Activated B cell treated with CpG ODN at 0.5 μM for 24 hours (primary cell): Measurements from ENCODE around the gene EPS15. TPM values are rescaled to one million over a fixed set of nuclear protein-coding genes. Genes with fewer than 3 reads are reported as not detected.

ENCODE experiments used
- ATAC-seq: fragments of 200-7000 bp; cut with Tn5 transposase; one replicate; pipeline ENCODE4 v1.10.0; 2021; ENCODE audit warnings: low read depth, mild to moderate bottlenecking, moderate library complexity
- CTCF ChIA-PET: fragments of 350-600 bp; sonication (Branson Sonifier 250); formaldehyde crosslinking; loops from one replicate; lab custom pipeline; 2021; ENCODE audit warnings: antibody characterized with exemption; lab: Charles Lee
- POLR2A ChIA-PET: fragments of 350-600 bp; sonication (Branson Sonifier 250); formaldehyde crosslinking; loops from one replicate; lab custom pipeline; 2021; ENCODE audit warnings: antibody characterized with exemption; lab: Charles Lee
- DNase-seq: peaks from one replicate; pipeline ENCODE4 v3.0.0; 2022
- H3K27ac Mint-ChIP-seq: one replicate; pipeline ENCODE4 v1.8.0; 2020; ENCODE audit warnings: mixed read lengths
- H3K27me3 Mint-ChIP-seq: one replicate; pipeline ENCODE4 v1.8.0; 2021; ENCODE audit warnings: mixed read lengths
- H3K36me3 Mint-ChIP-seq: one replicate; pipeline ENCODE4 v1.8.0; 2021; ENCODE audit warnings: low read depth, mixed read lengths
- H3K4me1 Mint-ChIP-seq: one replicate; pipeline ENCODE4 v1.8.0; 2021; ENCODE audit warnings: mixed read lengths
- H3K4me3 Mint-ChIP-seq: one replicate; pipeline ENCODE4 v1.8.0; 2020; ENCODE audit warnings: mild to moderate bottlenecking, mixed read lengths
- H3K9me3 Mint-ChIP-seq: one replicate; pipeline ENCODE4 v1.8.0; 2020; ENCODE audit warnings: mixed read lengths
- CTCF ChIP-seq: fragments of 200-600 bp; IDR thresholded peaks from one replicate; pipeline ENCODE4 v1.8.0; 2022; ENCODE audit warnings: antibody characterized with exemption, mild to moderate bottlenecking
- intact Hi-C: fragments of 100-400 bp; cut with micrococcal nuclease; formaldehyde crosslinking; loops from one replicate; pipeline ENCODE4 v1.15.1; 2024
- total RNA-seq: library from RNA; stranded (reverse); gene quantifications from 2 replicates; pipeline ENCODE4 v1.2.3, GENCODE V29; 2022

Gene EPS15
- total RNA-seq, 1 donor from 2014 or later, result 150 TPM

- no peak for DNase-seq
- Mint-ChIP-seq H3K4me3 (peak overlapping the region; percentile 76), H3K36me3 (peaks cover 13% of the 10 kb centered on the region), H3K4me1 (peaks cover 48% of the 10 kb centered on the region), H3K9me3 (no peaks in the 10 kb centered on the region), H3K27me3 (no peaks in the 10 kb centered on the region), H3K27ac (peak overlapping the region; percentile 70)
- CTCF ChIA-PET, result interaction anchor here (1.0 to 1.3 kb wide), 2 partner anchors 15 to 249 kb away, joined by 3 read pairs; no protein-coding TSS in a partner anchor
- POLR2A ChIA-PET, result interaction anchor here (0.6 to 5.2 kb wide), 11 partner anchors 10 to 210 kb away, joined by 3 to 88 read pairs (median 9); no protein-coding TSS in a partner anchor
- ATAC-seq, result no peak
- intact Hi-C loops, result loop anchor here (1.0 to 5.0 kb wide), 9 partner anchors 15 to 358 kb away; partner anchors contain the start of genes NRDC, OSBPL9 and RNF11
- no peak for TF ChIP-seq CTCF
These were observed 1.0 kb upstream of the EPS15 start for GRCh38 chr1:51519865-51520699.

- CTCF ChIA-PET, result interaction anchor here (0.6 to 1.0 kb wide), 4 partner anchors 9 to 17 kb away, joined by 3 to 5 read pairs (median 4); no protein-coding TSS in a partner anchor
- no peak for TF ChIP-seq CTCF
- ATAC-seq (peak; percentile 51), DNase-seq (no peak)
- H3K4me3 Mint-ChIP-seq, result peak overlapping the region; percentile 97
- H3K27ac Mint-ChIP-seq, result peak overlapping the region; percentile 87
- peaks cover 60% of the 10 kb centered on the region for H3K4me1 Mint-ChIP-seq
- intact Hi-C loops, result loop anchor here (1.0 to 5.0 kb wide), 10 partner anchors 12 to 360 kb away; partner anchors contain the start of genes NRDC, OSBPL9 and RNF11
- no peaks in the 10 kb centered on the region for H3K27me3 Mint-ChIP-seq
- H3K36me3 Mint-ChIP-seq, result peaks cover 13% of the 10 kb centered on the region
- POLR2A ChIA-PET, result interaction anchor here (1.0 to 5.2 kb wide), 13 partner anchors 9 to 211 kb away, joined by 3 to 88 read pairs (median 9); no protein-coding TSS in a partner anchor
- H3K9me3 Mint-ChIP-seq, result no peaks in the 10 kb centered on the region
These were observed 449 bp downstream of the EPS15 start for GRCh38 chr1:51518586-51519047.

- ChIA-PET POLR2A (interaction anchor here (1.0 to 5.2 kb wide), 11 partner anchors 8 to 96 kb away, joined by 3 to 88 read pairs (median 10); no protein-coding TSS in a partner anchor), CTCF (interaction anchor here (0.6 to 1.0 kb wide), 3 partner anchors 9 to 17 kb away, joined by 3 to 4 read pairs (median 4); no protein-coding TSS in a partner anchor)
- Mint-ChIP-seq H3K9me3 (no peaks in the 10 kb centered on the region), H3K27ac (peak overlapping the region; percentile 87), H3K4me3 (peak overlapping the region; percentile 97), H3K36me3 (peaks cover 13% of the 10 kb centered on the region), H3K27me3 (no peaks in the 10 kb centered on the region), H3K4me1 (peaks cover 63% of the 10 kb centered on the region)
- intact Hi-C loops, result loop anchor here (1.0 to 5.0 kb wide), 5 partner anchors 12 to 281 kb away; partner anchors contain the start of gene RNF11
- peak; percentile 6 for ATAC-seq
- TF ChIP-seq CTCF, result no peak
- peak; percentile 25 for DNase-seq
These were observed 957 bp downstream of the EPS15 start for GRCh38 chr1:51518033-51518585.

GRCh38 chr1:51517361-51518032, 1.6 kb downstream of the EPS15 start:
- no peak for TF ChIP-seq CTCF
- no peaks in the 10 kb centered on the region for H3K9me3 Mint-ChIP-seq
- DNase-seq (no peak), ATAC-seq (no peak)
- peaks cover 69% of the 10 kb centered on the region for H3K4me1 Mint-ChIP-seq
- no peaks in the 10 kb centered on the region for H3K27me3 Mint-ChIP-seq
- peak overlapping the region; percentile 97 for H3K4me3 Mint-ChIP-seq
- CTCF ChIA-PET, result interaction anchor here (1.0 kb wide), 1 partner anchor 11 kb away, joined by 4 read pairs; no protein-coding TSS in a partner anchor
- POLR2A ChIA-PET, result interaction anchor here (0.6 to 5.2 kb wide), 9 partner anchors 12 to 212 kb away, joined by 3 to 88 read pairs (median 12); no protein-coding TSS in a partner anchor
- intact Hi-C loops, result loop anchor here (1.0 to 5.0 kb wide), 5 partner anchors 11 to 280 kb away; partner anchors contain the start of gene RNF11
- H3K36me3 Mint-ChIP-seq, result peaks cover 13% of the 10 kb centered on the region
- peak overlapping the region; percentile 87 for H3K27ac Mint-ChIP-seq
